Epithelial cell of esophagus (primary cell): ENCODE results near the gene BMPR2.

ENCODE experiments used
- DNase-seq: peaks from one replicate; pipeline ENCODE4 v3.0.0; 2010; ENCODE audit warnings: low read depth
- H3K4me3 ChIP-seq: 2 replicates; pipeline ENCODE4 v1.5.1; 2011; ENCODE audit warnings: mild to moderate bottlenecking, low read length, control low read depth
- CTCF ChIP-seq: IDR thresholded peaks from 2 replicates; pipeline ENCODE4 v1.5.1; 2011; ENCODE audit warnings: low read depth, mild to moderate bottlenecking, low read length, control low read depth, inconsistent platforms; ENCODE audit not compliant: insufficient read depth; ENCODE audit errors: missing control alignments

The BMPR2 gene

DNA sequence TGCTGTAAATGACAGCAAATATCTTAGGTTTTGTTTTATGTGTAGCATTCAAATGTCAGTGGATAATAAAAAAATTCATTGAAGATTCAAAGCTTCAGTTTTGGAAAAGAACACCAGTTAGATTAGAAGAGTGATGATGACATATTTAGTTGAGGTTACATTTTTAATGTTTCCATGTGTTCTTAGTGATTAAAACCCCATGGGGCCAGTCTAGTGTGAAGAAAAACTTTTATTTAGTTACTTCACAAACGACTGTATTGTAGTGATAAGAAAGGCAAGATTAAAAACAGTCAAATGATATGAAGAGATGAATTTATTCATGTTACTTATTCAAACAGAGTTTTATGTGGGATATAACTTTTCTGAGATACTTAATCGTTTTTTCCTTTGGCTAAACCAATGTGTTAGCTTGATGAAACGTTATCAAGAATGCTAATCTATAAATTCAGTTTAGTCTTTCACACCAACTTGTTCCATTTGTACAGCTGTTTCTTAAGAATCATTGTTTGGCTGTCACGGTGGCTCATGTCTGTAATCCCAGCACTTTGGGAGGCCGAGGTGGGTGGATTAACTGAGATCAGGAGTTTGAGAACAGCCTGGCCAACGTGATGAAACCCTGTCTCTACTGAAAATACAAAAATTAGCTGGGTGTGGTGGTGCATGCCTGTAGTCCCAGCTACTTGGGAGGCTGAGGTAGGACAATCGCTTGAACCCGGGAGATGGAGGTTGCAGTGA, 11.6 kb downstream of the BMPR2 start:
- no peak overlapping the region for H3K4me3 ChIP-seq
- DNase-seq: no peak
- no peak for TF ChIP-seq CTCF

DNA sequence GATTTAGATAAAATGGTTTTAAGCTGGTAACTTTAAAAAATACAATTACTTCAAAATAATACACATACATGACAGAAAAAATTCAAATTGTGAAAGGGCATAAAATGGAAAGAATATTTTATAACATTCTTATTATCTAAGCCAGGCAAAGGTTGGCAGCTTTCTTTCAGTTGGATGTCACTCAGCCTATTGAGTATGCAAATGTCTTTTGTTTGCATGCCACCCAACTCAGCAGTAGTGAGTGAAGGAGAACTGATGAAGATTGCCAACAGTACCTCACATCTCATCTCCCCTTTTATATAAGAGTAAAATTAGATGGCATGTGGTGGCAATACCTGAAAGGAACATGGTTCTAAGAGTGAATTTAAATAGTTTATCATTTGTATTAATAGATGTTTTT, 24.8 kb downstream of the BMPR2 start:
- DNase-seq: no peak
- no peak for TF ChIP-seq CTCF
- H3K4me3 ChIP-seq: no peak overlapping the region

GRCh38 chr2:202405798-202406197, 29.7 kb downstream of the BMPR2 start:
- DNase-seq: no peak
- TF ChIP-seq CTCF: no peak
- no peak overlapping the region for H3K4me3 ChIP-seq

- DNase-seq: peak; percentile 27
- no peak for TF ChIP-seq CTCF
- no peak overlapping the region for H3K4me3 ChIP-seq
Observed at GRCh38 chr2:202406445-202406978, 30.4 kb downstream of the BMPR2 start.

- H3K4me3 ChIP-seq: no peak overlapping the region
- peak; percentile 51 for DNase-seq
- no peak for TF ChIP-seq CTCF
Observed at GRCh38 chr2:202408546-202409140, 32.5 kb downstream of the BMPR2 start.

DNA sequence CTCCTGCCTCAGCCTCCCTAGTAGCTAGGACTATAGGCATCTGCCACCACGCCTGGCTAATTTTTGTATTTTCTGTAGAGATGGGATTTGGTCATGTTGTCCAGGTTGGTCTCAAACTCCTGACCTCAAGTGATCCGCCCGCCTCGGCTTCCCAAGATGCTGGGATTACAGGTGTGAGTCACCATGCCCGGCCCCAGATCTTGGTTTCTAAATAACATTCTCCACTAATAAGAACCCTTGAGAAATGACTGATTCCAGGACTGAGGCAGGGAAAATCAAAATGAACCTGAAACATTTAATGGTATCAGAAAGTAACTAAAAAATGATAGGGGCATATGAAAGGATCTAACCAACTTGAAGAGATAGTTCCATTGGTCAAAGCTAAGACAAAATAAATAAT, 34.0 kb downstream of the BMPR2 start:
- TF ChIP-seq CTCF: no peak
- H3K4me3 ChIP-seq: no peak overlapping the region
- peak; percentile 6 for DNase-seq

DNA sequence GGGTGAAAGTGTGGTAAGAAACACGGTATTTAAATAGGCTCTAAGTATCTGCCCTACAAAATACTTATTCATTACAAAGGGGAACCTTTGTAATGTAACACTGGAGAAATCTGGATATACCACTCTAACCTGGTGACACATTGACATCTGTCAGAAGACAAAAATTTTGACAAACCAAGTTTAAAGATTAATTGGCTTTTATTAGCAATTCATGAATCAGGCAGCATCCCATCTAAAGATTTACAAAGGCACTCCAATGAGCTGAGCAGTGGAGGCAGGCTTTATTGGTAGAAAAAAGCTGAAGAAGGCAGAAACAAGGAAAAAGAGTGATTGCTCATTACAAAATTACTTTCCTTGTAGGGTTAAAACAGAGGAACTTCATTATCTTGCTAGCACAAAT, 35.0 kb downstream of the BMPR2 start:
- no peak for TF ChIP-seq CTCF
- no peak for DNase-seq
- no peak overlapping the region for H3K4me3 ChIP-seq
